OCI-LY1 (cell line): Measurements from ENCODE around the gene MPP1.

Source experiments
- CTCF ChIP-seq: fragments of 200-600 bp; sonication (generic), shearing (Covaris generic); IDR thresholded peaks from 2 replicates; pipeline ENCODE4 v1.5.1; 2017; ENCODE audit warnings: mild to moderate bottlenecking, antibody characterized with exemption, low read length, moderate library complexity, mixed read lengths
- EZH2 ChIP-seq: fragments of 200-600 bp; sonication (generic), shearing (Covaris generic); IDR thresholded peaks from 2 replicates; pipeline ENCODE4 v1.8.0; 2017; ENCODE audit warnings: borderline replicate concordance, mixed run types, mild to moderate bottlenecking, antibody characterized with exemption, low read length, moderate library complexity, mixed read lengths

GRCh38 chrX:154762537-154763296, 42.6 kb downstream of the MPP1 start, which contains the start of gene DKC1:
- no peak for TF ChIP-seq CTCF
- TF ChIP-seq EZH2 = no peak
